BLaER1 treated with 17β-estradiol and CSF1 and Interleukin-3, amounts not matched to agents 10 nM and 100 nM (cell line): Measurements from ENCODE around the gene MAD2L2.

Experiments
- H3K27ac ChIP-seq, 11 experiments: shearing (Covaris generic); formaldehyde crosslinking; 2 replicates each; pipeline ENCODE4 v1.8.1; 2022
- H3K27me3 ChIP-seq, 11 experiments: shearing (Covaris generic); formaldehyde crosslinking; 2 replicates each; pipeline ENCODE4 v1.8.1; 2022
- H3K36me3 ChIP-seq, 11 experiments: shearing (Covaris generic); formaldehyde crosslinking; 2 replicates each; pipeline ENCODE4 v1.8.1; 2022
- H3K4me1 ChIP-seq, 10 experiments: shearing (Covaris generic); formaldehyde crosslinking; 2 replicates each; pipeline ENCODE4 v1.8.1; 2022
- H3K4me2 ChIP-seq, 11 experiments: shearing (Covaris generic); formaldehyde crosslinking; 2 replicates each; pipeline ENCODE4 v1.8.1; 2022
- H3K4me3 ChIP-seq, 10 experiments: shearing (Covaris generic); formaldehyde crosslinking; 2 replicates each; pipeline ENCODE4 v1.8.1; 2022
- H3K9ac ChIP-seq, 11 experiments: shearing (Covaris generic); formaldehyde crosslinking; 2 replicates each; pipeline ENCODE4 v1.8.1; 2022
- H3K9me3 ChIP-seq, 11 experiments: shearing (Covaris generic); formaldehyde crosslinking; replicated peaks in 1 of 11; 2 replicates each; pipeline ENCODE4 v1.8.1; 2022
- H4K20me1 ChIP-seq, 11 experiments: shearing (Covaris generic); formaldehyde crosslinking; 2 replicates each; pipeline ENCODE4 v1.8.1; 2022
- Cebpa-rat ChIP-seq, 11 experiments: shearing (Covaris generic); IDR thresholded peaks; 2 replicates each; pipeline ENCODE4 v1.8.1; 2022

MAD2L2 gene

GRCh38 chr1:11661103-11661502 lies 19.8 kb downstream of the MAD2L2 start:
- H3K36me3 ChIP-seq: peaks cover 0 to 41% (median 14%) of the 10 kb centered on the region in 11 experiments; a peak in 12 of 22 replicates
- no peak overlapping the region for H3K4me3 ChIP-seq
- no peak overlapping the region for H3K4me2 ChIP-seq
- no peaks in the 10 kb centered on the region for H3K27me3 ChIP-seq
- H3K9me3 ChIP-seq: no peaks in the 10 kb centered on the region
- TF ChIP-seq Cebpa-rat (IDR thresholded peaks at IDR 0.05): no peak
- H3K27ac ChIP-seq: no peak overlapping the region
- H4K20me1 ChIP-seq: peaks cover 0 to 7% (median 0%) of the 10 kb centered on the region in 11 experiments; a peak in 2 of 22 replicates
- H3K9ac ChIP-seq: no peak overlapping the region
- H3K4me1 ChIP-seq: peaks cover 0 to 45% (median 35%) of the 10 kb centered on the region in 10 experiments; a peak in 16 of 20 replicates

- H4K20me1 ChIP-seq: peaks cover 0 to 7% (median 0%) of the 10 kb centered on the region in 11 experiments; a peak in 5 of 22 replicates
- no peaks in the 10 kb centered on the region for H3K9me3 ChIP-seq
- no peak overlapping the region for H3K27ac ChIP-seq
- H3K4me2 ChIP-seq: no peak overlapping the region
- peaks cover 9 to 42% (median 35%) of the 10 kb centered on the region in 10 experiments for H3K4me1 ChIP-seq
- no peak for TF ChIP-seq Cebpa-rat (IDR thresholded peaks at IDR 0.05)
- peaks cover 0 to 9% (median 0%) of the 10 kb centered on the region in 11 experiments; a peak in 4 of 22 replicates for H3K27me3 ChIP-seq
- H3K36me3 ChIP-seq: peaks cover 0 to 41% (median 14%) of the 10 kb centered on the region in 11 experiments; a peak in 12 of 22 replicates
- no peak overlapping the region for H3K4me3 ChIP-seq
- no peak overlapping the region for H3K9ac ChIP-seq
These were observed 21.2 kb downstream of the MAD2L2 start for GRCh38 chr1:11659748-11660147.

GRCh38 chr1:11658542-11658941 lies 22.4 kb downstream of the MAD2L2 start:
- H3K27me3 ChIP-seq: peaks cover 10 to 19% (median 11%) of the 10 kb centered on the region in 11 experiments; a peak in 21 of 22 replicates
- no peak overlapping the region for H3K4me2 ChIP-seq
- peaks cover 0 to 41% (median 14%) of the 10 kb centered on the region in 11 experiments; a peak in 12 of 22 replicates for H3K36me3 ChIP-seq
- H4K20me1 ChIP-seq: peaks cover 0 to 9% (median 0%) of the 10 kb centered on the region in 11 experiments; a peak in 6 of 22 replicates
- no peak for TF ChIP-seq Cebpa-rat (IDR thresholded peaks at IDR 0.05)
- peaks cover 9 to 45% (median 29%) of the 10 kb centered on the region in 10 experiments for H3K4me1 ChIP-seq
- H3K9ac ChIP-seq: no peak overlapping the region
- H3K4me3 ChIP-seq: no peak overlapping the region
- H3K27ac ChIP-seq: no peak overlapping the region
- H3K9me3 ChIP-seq: no peaks in the 10 kb centered on the region

GRCh38 chr1:11657654-11658053 lies 23.3 kb downstream of the MAD2L2 start:
- Histone ChIP-seq H3K4me2 (peak overlapping the region in 7 of 11 experiments; percentile 27 to 56 (median 36); a peak in 9 of 22 replicates), H3K27ac (no peak overlapping the region), H3K27me3 (peaks cover 10 to 28% (median 19%) of the 10 kb centered on the region in 11 experiments; a peak in 21 of 22 replicates), H3K4me1 (peaks cover 9 to 38% (median 22%) of the 10 kb centered on the region in 10 experiments), H3K9ac (0 out of 22 replicates have a peak overlapping the region, but pooled peaks of 2 of the 11 experiments have one; percentile 10 to 18), H4K20me1 (peaks cover 0 to 6% (median 0%) of the 10 kb centered on the region in 11 experiments; a peak in 6 of 22 replicates), H3K36me3 (peaks cover 0 to 41% (median 14%) of the 10 kb centered on the region in 11 experiments; a peak in 12 of 22 replicates), H3K4me3 (no peak overlapping the region), H3K9me3 (no peaks in the 10 kb centered on the region)
- no peak for TF ChIP-seq Cebpa-rat (IDR thresholded peaks at IDR 0.05)

- Histone ChIP-seq H3K27me3 (peaks cover 20 to 53% (median 37%) of the 10 kb centered on the region in 11 experiments), H3K27ac (peak overlapping the region in 2 of 11 experiments; percentile 30 to 48; a peak in 3 of 22 replicates), H3K9ac (peak overlapping the region; percentile 33 to 77 (median 67); a peak in 20 of 22 replicates), H3K4me1 (peaks cover 10 to 54% (median 23%) of the 10 kb centered on the region in 10 experiments), H3K9me3 (no peaks in the 10 kb centered on the region), H3K36me3 (peaks cover 0 to 30% (median 8%) of the 10 kb centered on the region in 11 experiments; a peak in 10 of 22 replicates), H3K4me2 (peak overlapping the region; percentile 71 to 97 (median 84)), H4K20me1 (peaks cover 0 to 12% (median 0%) of the 10 kb centered on the region in 11 experiments; a peak in 5 of 22 replicates), H3K4me3 (peak overlapping the region; percentile 52 to 72 (median 61))
- TF ChIP-seq Cebpa-rat (IDR thresholded peaks at IDR 0.05): no peak
These were observed 25.8 kb downstream of the MAD2L2 start for GRCh38 chr1:11654939-11655808.

- Histone ChIP-seq H3K4me3 (peak within 1 kb of the TSS; percentile 52 to 72 (median 61)), H3K9me3 (no peaks in the 10 kb centered on the region), H4K20me1 (peaks cover 0 to 12% (median 0%) of the 10 kb centered on the region in 11 experiments; a peak in 5 of 22 replicates), H3K27me3 (peaks cover 20 to 61% (median 44%) of the 10 kb centered on the region in 11 experiments), H3K9ac (peak within 1 kb of the TSS; percentile 33 to 77 (median 67); a peak in 20 of 22 replicates), H3K4me1 (peaks cover 10 to 57% (median 28%) of the 10 kb centered on the region in 10 experiments), H3K27ac (peak within 1 kb of the TSS in 2 of 11 experiments; percentile 30 to 48; a peak in 3 of 22 replicates), H3K36me3 (peaks cover 0 to 22% (median 3%) of the 10 kb centered on the region in 11 experiments; a peak in 10 of 22 replicates), H3K4me2 (peak within 1 kb of the TSS; percentile 81 to 97 (median 90))
- no peak for TF ChIP-seq Cebpa-rat (IDR thresholded peaks at IDR 0.05)
These were observed 26.6 kb downstream of the MAD2L2 start, which contains the start of the genes FBXO2 and FBXO44 for GRCh38 chr1:11654137-11654938. Gene FBXO2 (minus strand): TSS chr1:11654429. CDS start chr1:11654340, 89 bp downstream. Gene FBXO44 (plus strand): TSS chr1:11654877. CDS start chr1:11655836, 959 bp downstream.

GRCh38 chr1:11653861-11654136 lies 27.1 kb downstream of the MAD2L2 start:
- Histone ChIP-seq H3K27me3 (peaks cover 20 to 63% (median 44%) of the 10 kb centered on the region in 11 experiments), H3K9me3 (no peaks in the 10 kb centered on the region), H4K20me1 (peaks cover 0 to 12% (median 0%) of the 10 kb centered on the region in 11 experiments; a peak in 5 of 22 replicates), H3K36me3 (peaks cover 0 to 16% (median 3%) of the 10 kb centered on the region in 11 experiments; a peak in 8 of 22 replicates), H3K27ac (no peak overlapping the region), H3K4me2 (peak overlapping the region; percentile 80 to 96 (median 89)), H3K9ac (peak overlapping the region in 5 of 11 experiments; percentile 7 to 62 (median 37); a peak in 5 of 22 replicates), H3K4me1 (peaks cover 10 to 57% (median 28%) of the 10 kb centered on the region in 10 experiments), H3K4me3 (peak overlapping the region in 9 of 10 experiments; percentile 54 to 72 (median 61); a peak in 15 of 20 replicates)
- TF ChIP-seq Cebpa-rat (IDR thresholded peaks at IDR 0.05): no peak
